GM23338 (cell line): ENCODE data around the gene IGSF21. TPM values are rescaled to one million over a fixed set of nuclear protein-coding genes. Genes with fewer than 3 reads are reported as not detected.

Experiments used
- ATAC-seq: fragments of 200-7000 bp; cut with Tn5 transposase; 3 replicates; pipeline ENCODE4 v1.9.1; 2020
- DNase-seq: peaks from one replicate; pipeline ENCODE4 v3.0.0-alpha.2; 2015; ENCODE audit warnings: low spot score
- H2AFZ ChIP-seq: fragments of 200-600 bp; sonication (generic); 2 replicates; pipeline ENCODE4 v1.8.0; 2016; ENCODE audit warnings: antibody characterized with exemption, mild to moderate bottlenecking, moderate library complexity
- H3F3A ChIP-seq: fragments of 200-600 bp; sonication (generic); replicated peaks from 2 replicates; pipeline ENCODE4 v1.8.0; 2017; ENCODE audit warnings: antibody characterized with exemption, mixed run types, low read depth
- H3K27ac ChIP-seq: fragments of 200-600 bp; sonication (generic); 2 replicates; pipeline ENCODE4 v1.6.1; 2016; ENCODE audit warnings: low read depth
- H3K27me3 ChIP-seq: fragments of 200-600 bp; sonication (generic); 2 replicates; pipeline ENCODE4 v1.8.0; 2016; ENCODE audit warnings: mild to moderate bottlenecking, mixed run types, moderate library complexity; ENCODE audit not compliant: insufficient read depth
- H3K36me3 ChIP-seq: fragments of 200-600 bp; sonication (generic); 2 replicates; pipeline ENCODE4 v1.8.0; 2016; ENCODE audit warnings: mild to moderate bottlenecking; ENCODE audit not compliant: insufficient read depth
- H3K4me1 ChIP-seq: fragments of 200-600 bp; sonication (generic); 2 replicates; pipeline ENCODE4 v1.8.0; 2016; ENCODE audit warnings: mild to moderate bottlenecking, moderate library complexity; ENCODE audit not compliant: insufficient read depth
- H3K4me2 ChIP-seq: fragments of 200-600 bp; sonication (generic); 2 replicates; pipeline ENCODE4 v1.7.1; 2017; ENCODE audit warnings: mixed run types
- H3K4me3 ChIP-seq: fragments of 200-600 bp; sonication (generic); 2 replicates; pipeline ENCODE4 v1.6.1; 2016; ENCODE audit warnings: mixed run types
- H3K79me2 ChIP-seq: fragments of 200-600 bp; sonication (generic); replicated peaks from 2 replicates; pipeline ENCODE4 v1.8.0; 2017; ENCODE audit warnings: mild to moderate bottlenecking; ENCODE audit not compliant: insufficient read depth
- H3K9me2 ChIP-seq: fragments of 200-600 bp; sonication (generic); 2 replicates; pipeline ENCODE4 v1.8.0; 2017; ENCODE audit not compliant: insufficient read depth
- H4K20me1 ChIP-seq: fragments of 200-600 bp; sonication (generic); replicated peaks from 2 replicates; pipeline ENCODE4 v1.8.0; 2017; ENCODE audit warnings: mild to moderate bottlenecking; ENCODE audit not compliant: insufficient read depth
- H3K27ac Mint-ChIP-seq: 2 replicates; pipeline ENCODE4 v1.8.0; 2020; ENCODE audit warnings: inconsistent platforms, mild to moderate bottlenecking, moderate library complexity, mixed read lengths
- H3K27me3 Mint-ChIP-seq: 3 replicates; pipeline ENCODE4 v1.8.0; 2022; ENCODE audit warnings: low read depth, mild to moderate bottlenecking, moderate library complexity, mixed read lengths, inconsistent platforms; ENCODE audit not compliant: insufficient read depth, poor library complexity
- H3K36me3 Mint-ChIP-seq: 3 replicates; pipeline ENCODE4 v1.8.0; 2021; ENCODE audit warnings: low read depth, mild to moderate bottlenecking, inconsistent platforms, moderate library complexity, mixed read lengths
- H3K4me1 Mint-ChIP-seq: 3 replicates; pipeline ENCODE4 v1.8.0; 2020; ENCODE audit warnings: mild to moderate bottlenecking, inconsistent platforms, mixed read lengths
- H3K4me3 Mint-ChIP-seq: 3 replicates; pipeline ENCODE4 v1.8.0; 2021; ENCODE audit warnings: moderate library complexity, mild to moderate bottlenecking, inconsistent platforms, mixed read lengths
- H3K9me3 Mint-ChIP-seq: 3 replicates; pipeline ENCODE4 v1.8.0; 2020; ENCODE audit warnings: moderate library complexity, mild to moderate bottlenecking, inconsistent platforms, mixed read lengths
- CREB1 ChIP-seq: fragments of 250-450 bp; sonication (Bioruptor Pico); IDR thresholded peaks from 2 replicates; pipeline ENCODE4 v1.5.0; 2020; ENCODE audit warnings: low read depth, mild to moderate bottlenecking, moderate library complexity
- CTCF ChIP-seq, 2 experiments: fragments of 200-600 bp in 1 of 2; sonication (generic) in 1 of 2; conservative IDR thresholded peaks; 2 replicates each; pipeline versions ENCODE4 v1.5.1 to v1.6.1; 2016 to 2017; ENCODE audit warnings: antibody characterized with exemption in 2 of 2, low read depth in 2 of 2, mild to moderate bottlenecking in 2 of 2, moderate library complexity in 1 of 2
- ETS1 ChIP-seq: IDR thresholded peaks from 2 replicates; pipeline ENCODE4 v1.6.1; 2016; ENCODE audit warnings: antibody characterized with exemption
- EZH2 ChIP-seq: fragments of 200-600 bp; sonication (generic); IDR thresholded peaks from one replicate; pipeline ENCODE4 v1.8.0; 2017; ENCODE audit warnings: antibody characterized with exemption, mild to moderate bottlenecking, low read depth; ENCODE audit not compliant: unreplicated experiment
- EZH2phosphoT487 ChIP-seq: fragments of 200-600 bp; sonication (generic); IDR thresholded peaks from one replicate; pipeline ENCODE4 v1.8.1; 2018; ENCODE audit warnings: antibody characterized with exemption; ENCODE audit not compliant: unreplicated experiment
- JUNB ChIP-seq: IDR thresholded peaks from one replicate; pipeline ENCODE4 v1.6.1; 2016; ENCODE audit warnings: antibody characterized with exemption; ENCODE audit not compliant: unreplicated experiment
- NANOG ChIP-seq: IDR thresholded peaks from 2 replicates; pipeline ENCODE4 v1.6.1; 2016; ENCODE audit warnings: antibody characterized with exemption, borderline replicate concordance
- POLR2AphosphoS5 ChIP-seq: IDR thresholded peaks from 2 replicates; pipeline ENCODE4 v1.6.1; 2016; ENCODE audit warnings: antibody characterized with exemption, low read depth
- REST ChIP-seq: IDR thresholded peaks from one replicate; pipeline ENCODE4 v1.6.1; 2018; ENCODE audit warnings: antibody characterized with exemption; ENCODE audit not compliant: unreplicated experiment
- STAT1 ChIP-seq: IDR thresholded peaks from one replicate; pipeline ENCODE4 v1.6.1; 2016; ENCODE audit warnings: antibody characterized with exemption; ENCODE audit not compliant: unreplicated experiment
- ZNF331 ChIP-seq: fragments of 250-450 bp; sonication (Bioruptor Pico); IDR thresholded peaks from 2 replicates; pipeline ENCODE4 v1.5.0; 2020; ENCODE audit warnings: low read depth, mild to moderate bottlenecking, moderate library complexity
- polyA plus RNA-seq: library from polyadenylated mRNA; unstranded; fragments of >200 nt; fragmentation: Nextera tagmentation; extraction: Ambion mirVana; gene quantifications from 2 replicates; pipeline ENCODE4 v1.2.1, GENCODE V29; 2016
- total RNA-seq: library from RNA; depleted of rRNA; stranded (reverse); fragments of >200 nt; shearing (Covaris generic); gene quantifications from 2 replicates; pipeline ENCODE4 v1.2.3, GENCODE V29; 2014

IGSF21 gene
- total and polyA plus RNA-seq, 2 experiments from 2014 or later: 15.6 to 15.7 TPM

GRCh38 chr1:18410407-18410806 is 302.8 kb downstream of the IGSF21 start (continued):
- TF ChIP-seq CTCF (conservative IDR thresholded peaks at IDR 0.05; ENCODE audit: low read depth in 2 of 2): no peak
- no peak for TF ChIP-seq STAT1

- Mint-ChIP-seq H3K9me3 (peaks cover 54% of the 10 kb centered on the region), H3K4me1 (peaks cover 38% of the 10 kb centered on the region), H3K27ac (no peak overlapping the region), H3K36me3 (peaks cover 52% of the 10 kb centered on the region), H3K27me3 (peaks cover 28% of the 10 kb centered on the region), H3K4me3 (no peak overlapping the region)
- Histone ChIP-seq H2AFZ (no peak overlapping the region), H3K79me2 (no peaks in the 10 kb centered on the region; the same call in 1 of the 2 replicates), H3K4me1 (peaks cover 43% of the 10 kb centered on the region), H4K20me1 (no peaks in the 10 kb centered on the region), H3K4me2 (no peak overlapping the region), H3K27me3 (no peaks in the 10 kb centered on the region), H3K27ac (no peak overlapping the region), H3K36me3 (peaks cover 15% of the 10 kb centered on the region; the same call in 1 of the 2 replicates), H3K4me3 (no peak overlapping the region), H3F3A (peaks cover 11% of the 10 kb centered on the region; the same call in 1 of the 2 replicates), H3K9me2 (peaks cover 9% of the 10 kb centered on the region)
- no peak for TF ChIP-seq JUNB
- no peak for TF ChIP-seq CTCF (conservative IDR thresholded peaks at IDR 0.05; ENCODE audit: low read depth in 2 of 2)
- TF ChIP-seq NANOG: no peak
- no peak for TF ChIP-seq ETS1
- TF ChIP-seq POLR2AphosphoS5: no peak
- TF ChIP-seq ZNF331: no peak
- TF ChIP-seq EZH2phosphoT487: no peak
- no peak for TF ChIP-seq EZH2
- TF ChIP-seq REST: no peak
- TF ChIP-seq STAT1: no peak
- TF ChIP-seq CREB1 (CRISPR knock-in tag): no peak
- no peak for ATAC-seq
- no peak for DNase-seq
Observed at GRCh38 chr1:18411321-18411720, 303.7 kb downstream of the IGSF21 start.
